K562 (cell line): Measurements from ENCODE around the gene CLCNKA. TPM values are rescaled to one million over a fixed set of nuclear protein-coding genes. Genes with fewer than 3 reads are reported as not detected.
A peak's percentile ranks its signal among the peaks of the same experiment; 100 is the strongest.

Experiments used
- ATAC-seq: fragments of 200-7000 bp; cut with Tn5 transposase; 3 replicates; pipeline ENCODE4 v1.9.1; 2020; ENCODE audit warnings: moderate library complexity
- BruUV-seq: library from RNA; stranded (reverse); fragments of 400-500 nt; replicated peaks from 2 replicates; lab custom pipeline; 2021; lab: Mats Ljungman, UMichigan
- CTCF ChIA-PET: fragments of 300-600 bp; formaldehyde crosslinking; extraction: SDS; loops from one replicate; lab custom pipeline; 2021; ENCODE audit warnings: low intra/inter-chr PET ratio; lab: Yijun Ruan, JAX
- POLR2A ChIA-PET: fragments of 300-600, 350-650 bp; sonication (Branson Sonifier 250); formaldehyde crosslinking; extraction: SDS; loops from one replicate; lab custom pipeline; 2021; ENCODE audit warnings: antibody characterized with exemption, inconsistent platforms; lab: Yijun Ruan, JAX
- DNase-seq, 4 experiments: peaks; one replicate each; pipeline versions ENCODE4 v3.0.0 to v3.0.0-alpha.2; 2011 to 2018; ENCODE audit warnings: low spot score in 3 of 4, mixed read lengths in 3 of 4; ENCODE audit errors: extremely low read depth in 1 of 4
- FAIRE-seq: peaks from 2 replicates; lab custom pipeline; 2011; peaks lifted over from hg19 to GRCh38; lab: Jason Lieb, UNC
- H2AFZ ChIP-seq: 2 replicates; pipeline ENCODE4 v1.6.0; 2011; ENCODE audit warnings: low read depth, low read length, control low read depth, inconsistent platforms
- H3K27ac ChIP-seq: fragments of 200-600 bp; 3 replicates; pipeline ENCODE4 v1.8.0; 2011; ENCODE audit warnings: low read depth, mild to moderate bottlenecking, control low read depth, inconsistent platforms, low read length, moderate library complexity, mixed read lengths; ENCODE audit errors: extremely low read depth
- H3K27me3 ChIP-seq, 2 experiments: fragments of 300-600 bp in 1 of 2; 2 replicates in 1 of 2; 3 replicates in 1 of 2; pipeline versions ENCODE4 v1.6.0 to v1.8.0; 2011; ENCODE audit warnings: inconsistent platforms in 2 of 2, low read length in 2 of 2, mild to moderate bottlenecking in 1 of 2, mixed read lengths in 1 of 2, moderate library complexity in 1 of 2; ENCODE audit not compliant: control insufficient read depth in 2 of 2, insufficient read depth in 2 of 2
- H3K36me3 ChIP-seq: fragments of 300-600 bp; 3 replicates; pipeline ENCODE4 v1.8.0; 2011; ENCODE audit warnings: mild to moderate bottlenecking, low read length, inconsistent platforms; ENCODE audit not compliant: control insufficient read depth, insufficient read depth
- H3K4me1 ChIP-seq, 2 experiments: fragments of 200-600 bp in 1 of 2; replicated peaks in 1 of 2; 2 replicates in 1 of 2; 3 replicates in 1 of 2; pipeline versions ENCODE4 v1.5.1 to v1.8.0; 2011; ENCODE audit warnings: inconsistent platforms in 2 of 2, low read length in 2 of 2, mild to moderate bottlenecking in 1 of 2, mixed read lengths in 1 of 2, moderate library complexity in 1 of 2; ENCODE audit not compliant: control insufficient read depth in 2 of 2, insufficient read depth in 2 of 2
- H3K4me2 ChIP-seq: 2 replicates; pipeline ENCODE4 v1.6.1; 2011; ENCODE audit warnings: low read length, control low read depth, inconsistent platforms, mixed read lengths; ENCODE audit not compliant: insufficient read depth
- H3K4me3 ChIP-seq: fragments of 200-600 bp; sonication (generic), shearing (Covaris generic); 2 replicates; pipeline ENCODE4 v1.5.1; 2016; ENCODE audit warnings: control low read depth, inconsistent platforms
- H3K79me2 ChIP-seq: fragments of 200-600 bp; 3 replicates; pipeline ENCODE4 v1.8.0; 2011; ENCODE audit warnings: low read length, inconsistent platforms; ENCODE audit not compliant: control insufficient read depth, insufficient read depth
- H3K9ac ChIP-seq, 2 experiments: 2 replicates each; pipeline versions ENCODE4 v1.6.0 to v1.6.1; 2011; ENCODE audit warnings: low read depth in 2 of 2, low read length in 2 of 2, control low read depth in 1 of 2, inconsistent platforms in 1 of 2, mild to moderate bottlenecking in 1 of 2, mixed read lengths in 1 of 2; ENCODE audit not compliant: insufficient read depth in 1 of 2
- H3K9me1 ChIP-seq: one replicate; pipeline ENCODE4 v1.6.0; 2011; ENCODE audit warnings: inconsistent platforms, mild to moderate bottlenecking, low read length, moderate library complexity; ENCODE audit not compliant: control insufficient read depth, insufficient read depth
- H3K9me3 ChIP-seq: replicated peaks from 2 replicates; pipeline ENCODE4 v1.5.1; 2011; ENCODE audit warnings: low read depth, low read length, inconsistent platforms; ENCODE audit not compliant: control insufficient read depth, insufficient read depth
- H4K20me1 ChIP-seq: replicated peaks from 2 replicates; pipeline ENCODE4 v1.6.1; 2011; ENCODE audit warnings: low read length, inconsistent platforms, mixed read lengths; ENCODE audit not compliant: control insufficient read depth, insufficient read depth
- CHD2 ChIP-seq: IDR thresholded peaks from 2 replicates; pipeline ENCODE4 v1.6.1; 2011; ENCODE audit warnings: low read depth, low read length
- DIDO1 ChIP-seq: fragments of 450-650 bp; IDR thresholded peaks from 2 replicates; pipeline ENCODE4 v1.6.1; 2016; ENCODE audit warnings: low read depth, missing biosample characterization, missing genetic modification characterization
- MAFG ChIP-seq: fragments of 450-650 bp; conservative IDR thresholded peaks from 2 replicates; pipeline ENCODE4 v1.6.1; 2016; ENCODE audit warnings: missing genetic modification characterization, missing compliant biosample characterization
- PKNOX1 ChIP-seq: fragments of 450-650 bp; IDR thresholded peaks from 2 replicates; pipeline ENCODE4 v1.6.1; 2016
- XRCC4 ChIP-seq: IDR thresholded peaks from one replicate; pipeline ENCODE4 v1.6.1; 2011; ENCODE audit not compliant: insufficient read depth, insufficient read length; ENCODE audit errors: extremely low read depth
- ZNF134 ChIP-seq: fragments of 250-450 bp; sonication (Bioruptor Pico); conservative IDR thresholded peaks from 2 replicates; pipeline ENCODE4 v1.4.0; 2020
- ZNF282 ChIP-seq: sonication (generic); formaldehyde crosslinking; IDR thresholded peaks from 2 replicates; pipeline ENCODE4 v1.8.1; 2023; ENCODE audit warnings: missing genetic modification reagents
- WGBS: fragments of 100-300 bp; shearing (Covaris generic); methylation state at CpG from one replicate; pipeline ENCODE4 v1.1.6; 2016; ENCODE audit warnings: low coverage, mixed read lengths; ENCODE audit not compliant: insufficient coverage; ENCODE audit errors: missing lambda C conversion rate; 5-methylcytosine and 5-hydroxymethylcytosine counted together
- in situ Hi-C: fragments of 300-500 bp; cut with MboI; formaldehyde crosslinking; loops from 4 replicates; pipeline ENCODE4 v1.15.0; 2018; ENCODE audit warnings: inconsistent platforms, mixed read lengths
- intact Hi-C: fragments of 100-400 bp; cut with micrococcal nuclease; formaldehyde crosslinking; loops from 2 replicates; pipeline ENCODE4 v1.14.2; 2022
- polyA plus RNA-seq, 8 experiments: library from polyadenylated mRNA; depleted of rRNA in 4 of 8; stranded (reverse) in 5 of 8; unstranded in 3 of 8; fragments of >200 nt; fragmentation: Nextera tagmentation in 2 of 8; fragmentation: Illumina TruSeq in 1 of 8; extraction: Ambion mirVana in 2 of 8; extraction: Trizol in 1 of 8; gene quantifications; 2 replicates each; pipeline versions ENCODE4 v1.2.1 to v1.2.3, GENCODE V29; 2011 to 2014; ENCODE audit warnings: inconsistent platforms in 1 of 8, missing spikeins in 1 of 8
- total RNA-seq, 7 experiments: library from RNA; depleted of rRNA in 6 of 7; stranded (reverse); fragments of >200 nt in 6 of 7; fragmentation: Illumina TruSeq in 2 of 7; extraction: Trizol in 2 of 7; gene quantifications; 2 replicates each; pipeline versions ENCODE4 v1.2.1 to v1.2.3, GENCODE V29; 2011 to 2021; ENCODE audit warnings: low replicate concordance in 1 of 7
- TF ChIP-seq, protein P1 (sequence below): fragments of 250-450 bp; sonication (Bioruptor Pico); IDR thresholded peaks from 2 replicates; pipeline ENCODE4 v1.5.0; 2021

CLCNKA gene
- total and polyA plus RNA-seq, 9 of the 15 experiments (the other 6 are each of a cell fraction or from before 2014, with no cell fraction given), result 0.03 to 0.37 (median 0.10) TPM; not detected in 3

- H3K4me1 ChIP-seq, result peaks cover 9 to 13% of the 10 kb centered on the region in 2 experiments; a peak in 4 of 5 replicates
- no peak overlapping the region for H3K4me3 ChIP-seq
- TF ChIP-seq, protein P1, sequence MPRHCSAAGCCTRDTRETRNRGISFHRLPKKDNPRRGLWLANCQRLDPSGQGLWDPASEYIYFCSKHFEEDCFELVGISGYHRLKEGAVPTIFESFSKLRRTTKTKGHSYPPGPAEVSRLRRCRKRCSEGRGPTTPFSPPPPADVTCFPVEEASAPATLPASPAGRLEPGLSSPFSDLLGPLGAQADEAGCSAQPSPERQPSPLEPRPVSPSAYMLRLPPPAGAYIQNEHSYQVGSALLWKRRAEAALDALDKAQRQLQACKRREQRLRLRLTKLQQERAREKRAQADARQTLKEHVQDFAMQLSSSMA (CRISPR knock-in tag), result no peak
- TF ChIP-seq MAFG (tag) (no peak), XRCC4 (no peak), PKNOX1 (no peak), ZNF282 (CRISPR knock-in tag) (no peak), ZNF134 (CRISPR knock-in tag) (no peak), CHD2 (no peak), DIDO1 (tag) (no peak)
- TF ChIP-seq, all 486 proteins: peak for 0
- Histone ChIP-seq H3K9me3 (no peaks in the 10 kb centered on the region), H3K4me2 (no peak overlapping the region), H4K20me1 (no peaks in the 10 kb centered on the region), H3K36me3 (no peaks in the 10 kb centered on the region), H3K27ac (no peak overlapping the region), H3K9me1 (no peaks in the 10 kb centered on the region), H3K9ac (peak overlapping the region in 1 of 2 experiments; percentile 74; a peak in 2 of 4 replicates), H2AFZ (peak overlapping the region; percentile 48; the same call in 1 of the 2 replicates), H3K79me2 (no peaks in the 10 kb centered on the region), H3K27me3 (peaks cover 2 to 10% of the 10 kb centered on the region in 2 experiments; a peak in 2 of 5 replicates)
- WGBS, result 27% methylated on average over 11 of the region's 11 CpGs
- ATAC-seq, result no peak
- no peak for FAIRE-seq
- CTCF ChIA-PET, result interaction anchor here (6.1 kb wide), 1 partner anchor 49 kb away, joined by 53 read pairs; no protein-coding TSS in a partner anchor
- in situ Hi-C loops (no loop called here), intact Hi-C loops (loop anchor here (5.0 kb wide), 1 partner anchor 66 kb away; the partner anchor contains the start of gene FAM131C)
- BruUV-seq, result no TSS peak
- DNase-seq, result no peak
- POLR2A ChIA-PET, result interaction anchor here (0.6 to 0.8 kb wide), 3 partner anchors 241 to 701 kb away, joined by 3 read pairs; no protein-coding TSS in a partner anchor
These were observed 15.8 kb upstream of the CLCNKA start for GRCh38 chr1:16006010-16006409.
